Measurements from ENCODE around the gene ATF2. TPM values are rescaled to one million over a fixed set of nuclear protein-coding genes. Genes with fewer than 3 reads are reported as not detected.
A peak's percentile ranks its signal among the peaks of the same experiment; 100 is the strongest.

Gene ATF2
- total RNA-seq, 4 donors from 2014 or later: 36.5 to 48.6 (median 43.5) TPM

GRCh38 chr2:175167076-175167791 lies 769 bp downstream of the ATF2 start:
- DNase-seq (ENCODE audit: extremely low spot score): no peak
- TF ChIP-seq, protein P1, sequence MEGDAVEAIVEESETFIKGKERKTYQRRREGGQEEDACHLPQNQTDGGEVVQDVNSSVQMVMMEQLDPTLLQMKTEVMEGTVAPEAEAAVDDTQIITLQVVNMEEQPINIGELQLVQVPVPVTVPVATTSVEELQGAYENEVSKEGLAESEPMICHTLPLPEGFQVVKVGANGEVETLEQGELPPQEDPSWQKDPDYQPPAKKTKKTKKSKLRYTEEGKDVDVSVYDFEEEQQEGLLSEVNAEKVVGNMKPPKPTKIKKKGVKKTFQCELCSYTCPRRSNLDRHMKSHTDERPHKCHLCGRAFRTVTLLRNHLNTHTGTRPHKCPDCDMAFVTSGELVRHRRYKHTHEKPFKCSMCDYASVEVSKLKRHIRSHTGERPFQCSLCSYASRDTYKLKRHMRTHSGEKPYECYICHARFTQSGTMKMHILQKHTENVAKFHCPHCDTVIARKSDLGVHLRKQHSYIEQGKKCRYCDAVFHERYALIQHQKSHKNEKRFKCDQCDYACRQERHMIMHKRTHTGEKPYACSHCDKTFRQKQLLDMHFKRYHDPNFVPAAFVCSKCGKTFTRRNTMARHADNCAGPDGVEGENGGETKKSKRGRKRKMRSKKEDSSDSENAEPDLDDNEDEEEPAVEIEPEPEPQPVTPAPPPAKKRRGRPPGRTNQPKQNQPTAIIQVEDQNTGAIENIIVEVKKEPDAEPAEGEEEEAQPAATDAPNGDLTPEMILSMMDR (IDR thresholded peaks at IDR 0.05): no peak
- TF ChIP-seq POLR2A (IDR thresholded peaks at IDR 0.05; ENCODE audit: low read depth) (no peak), EP300 (IDR thresholded peaks at IDR 0.05) (no peak), POLR2AphosphoS5 (IDR thresholded peaks at IDR 0.05) (no peak)

GRCh38 chr2:175166216-175166824 lies 1.7 kb downstream of the ATF2 start:
- TF ChIP-seq, protein P1 (IDR thresholded peaks at IDR 0.05): no peak
- no peak for TF ChIP-seq EP300 (IDR thresholded peaks at IDR 0.05)
- no peak for TF ChIP-seq POLR2AphosphoS5 (IDR thresholded peaks at IDR 0.05)
- TF ChIP-seq POLR2A (IDR thresholded peaks at IDR 0.05; ENCODE audit: low read depth): no peak
- Histone ChIP-seq H3K36me3 (no peaks in the 10 kb centered on the region), H3K4me3 (peak overlapping the region; percentile 92 to 99 (median 94)), H3K4me1 (peaks cover 13 to 34% (median 32%) of the 10 kb centered on the region in 4 donors), H3K27me3 (no peaks in the 10 kb centered on the region), H3K27ac (replicated peaks in 1 of 4) (peak overlapping the region in 2 of 4 donors; percentile 97 to 99), H3K9me3 (no peaks in the 10 kb centered on the region)
- intact Hi-C loops (cut with DNase I): no loop called here
- no peak for DNase-seq (ENCODE audit: extremely low spot score)
- WGBS: 48% methylated on average over 9 of the region's 9 CpGs

More at GRCh38 chr2:175167076-175167791, 769 bp downstream of the ATF2 start:
- Histone ChIP-seq H3K27ac (replicated peaks in 1 of 4) (peak overlapping the region; percentile 94 to 99 (median 96)), H3K4me3 (peak overlapping the region; percentile 92 to 99 (median 94)), H3K27me3 (no peaks in the 10 kb centered on the region), H3K4me1 (peaks cover 13 to 31% (median 27%) of the 10 kb centered on the region in 4 donors), H3K9me3 (no peaks in the 10 kb centered on the region), H3K36me3 (peaks cover 0 to 3% (median under 1%) of the 10 kb centered on the region in 4 donors)
- WGBS: under 1% methylated on average over 25 of the region's 32 CpGs
- intact Hi-C loops (cut with DNase I): no loop called here

- Histone ChIP-seq H3K9me3 (no peaks in the 10 kb centered on the region), H3K36me3 (no peaks in the 10 kb centered on the region), H3K27ac (replicated peaks in 1 of 4) (no peak overlapping the region), H3K27me3 (no peaks in the 10 kb centered on the region), H3K4me3 (no peak overlapping the region), H3K4me1 (peaks cover 11 to 37% (median 31%) of the 10 kb centered on the region in 4 donors)
- TF ChIP-seq EP300 (IDR thresholded peaks at IDR 0.05) (no peak), POLR2A (IDR thresholded peaks at IDR 0.05; ENCODE audit: low read depth) (no peak), POLR2AphosphoS5 (IDR thresholded peaks at IDR 0.05) (no peak)
- TF ChIP-seq, protein P1 (IDR thresholded peaks at IDR 0.05): no peak
- 96% methylated on average over 8 of the region's 8 CpGs for WGBS
- intact Hi-C loops (cut with DNase I): no loop called here
- no peak for DNase-seq (ENCODE audit: extremely low spot score)
These were observed 3.8 kb downstream of the ATF2 start for GRCh38 chr2:175164235-175164634.

DNA sequence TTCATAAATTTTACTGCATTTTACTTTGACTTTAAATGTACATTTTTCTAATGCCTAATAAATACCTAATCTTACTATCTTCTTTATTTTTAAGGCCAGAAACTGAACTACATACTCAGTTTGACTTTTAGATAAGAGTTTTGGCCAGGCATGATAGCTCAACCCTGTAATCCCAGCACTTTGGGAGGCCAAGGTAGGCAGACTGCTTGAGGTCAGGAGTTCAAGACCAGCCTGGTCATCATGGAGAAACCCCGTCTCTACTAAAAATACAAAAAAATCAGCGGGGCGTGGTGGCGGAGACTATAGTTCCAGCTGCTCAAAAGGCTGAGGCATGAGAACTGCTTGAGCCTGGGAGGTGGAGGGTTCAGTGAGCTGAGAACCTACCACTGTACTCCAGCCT lies 9.1 kb downstream of the ATF2 start:
- H3K27ac ChIP-seq (replicated peaks in 1 of 4): no peak overlapping the region
- 92% methylated on average over 4 of the region's 4 CpGs for WGBS
- no peaks in the 10 kb centered on the region for H3K36me3 ChIP-seq
- H3K9me3 ChIP-seq: no peaks in the 10 kb centered on the region
- intact Hi-C loops (cut with DNase I): no loop called here
- peaks cover 9 to 25% (median 14%) of the 10 kb centered on the region in 4 donors for H3K4me1 ChIP-seq
- TF ChIP-seq EP300 (IDR thresholded peaks at IDR 0.05): no peak
- no peak for TF ChIP-seq POLR2AphosphoS5 (IDR thresholded peaks at IDR 0.05)
- TF ChIP-seq, protein P1 (IDR thresholded peaks at IDR 0.05): no peak
- no peak for TF ChIP-seq POLR2A (IDR thresholded peaks at IDR 0.05; ENCODE audit: low read depth)
- no peak for DNase-seq (ENCODE audit: extremely low spot score)
- no peaks in the 10 kb centered on the region for H3K27me3 ChIP-seq
- no peak overlapping the region for H3K4me3 ChIP-seq
